GM21360 (cell line): ENCODE results near the gene RCOR1.
A peak's percentile ranks its signal among the peaks of the same experiment; 100 is the strongest.
"Not testable (repeated sequence)": the region's sequence is repeated elsewhere in the genome, so short reads cannot be mapped to it uniquely, and the experiment has no call there.

Experiments
- ATAC-seq: cut with Tn5 transposase; IDR thresholded peaks from one replicate; pipeline ENCODE4 v1.9.1; 2021; ENCODE audit warnings: mild to moderate bottlenecking, moderate library complexity; ENCODE audit not compliant: unreplicated experiment

The RCOR1 gene

DNA sequence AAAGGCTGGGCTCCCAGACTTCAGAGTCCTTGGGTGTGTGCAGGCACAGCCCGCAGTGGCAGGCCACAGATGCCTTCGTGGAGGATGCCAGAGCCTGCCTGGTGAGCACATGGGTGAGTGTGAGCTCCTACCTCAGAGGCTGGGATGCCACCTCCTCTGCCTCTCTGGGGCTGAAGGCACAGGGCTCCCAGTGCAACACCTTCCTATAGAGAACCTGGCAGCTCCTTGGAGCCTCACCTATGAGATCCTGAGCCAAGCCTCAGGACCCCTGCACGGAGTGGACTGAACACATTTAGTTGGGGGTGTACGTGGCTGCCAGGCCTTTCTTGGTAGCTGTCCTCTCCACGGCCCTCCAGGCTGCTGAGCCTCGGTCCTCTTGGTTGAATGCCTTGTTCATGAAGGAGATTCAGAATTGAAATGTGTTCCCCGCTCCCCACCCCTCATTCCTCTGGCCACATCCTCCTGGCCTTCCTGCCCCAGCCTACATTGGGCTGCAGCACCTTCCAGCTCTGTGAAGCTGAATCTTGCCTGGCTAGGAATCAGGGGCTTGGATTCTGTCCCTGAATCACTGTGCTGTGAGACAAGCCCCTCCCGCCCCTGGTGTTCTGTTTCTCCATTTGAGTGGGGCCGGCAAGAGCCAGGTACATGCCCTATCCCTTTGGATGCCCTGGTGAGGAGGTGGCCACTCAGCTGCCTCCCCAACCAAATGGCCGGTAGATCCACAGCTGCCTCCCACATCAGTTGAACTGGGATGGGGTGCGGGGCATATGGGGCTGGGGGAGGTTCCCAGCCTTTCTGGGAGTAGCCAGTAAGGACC lies 146.1 kb downstream of the RCOR1 start:
- no peak for ATAC-seq

DNA sequence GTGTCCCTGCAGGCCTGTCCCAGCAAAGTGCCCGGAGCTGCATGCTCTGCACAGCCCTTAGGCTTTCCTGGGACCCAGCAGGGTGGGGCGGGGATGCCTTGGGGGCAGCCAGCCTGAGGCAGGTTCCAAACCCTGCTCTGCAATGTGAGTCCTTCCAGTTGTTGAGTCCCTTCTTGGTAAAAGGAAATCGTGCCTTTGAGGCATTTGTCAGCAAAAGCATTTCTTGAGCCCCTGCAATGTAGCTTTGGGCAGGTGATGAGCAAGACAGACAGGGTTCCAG lies 146.7 kb downstream of the RCOR1 start:
- no peak for ATAC-seq

DNA sequence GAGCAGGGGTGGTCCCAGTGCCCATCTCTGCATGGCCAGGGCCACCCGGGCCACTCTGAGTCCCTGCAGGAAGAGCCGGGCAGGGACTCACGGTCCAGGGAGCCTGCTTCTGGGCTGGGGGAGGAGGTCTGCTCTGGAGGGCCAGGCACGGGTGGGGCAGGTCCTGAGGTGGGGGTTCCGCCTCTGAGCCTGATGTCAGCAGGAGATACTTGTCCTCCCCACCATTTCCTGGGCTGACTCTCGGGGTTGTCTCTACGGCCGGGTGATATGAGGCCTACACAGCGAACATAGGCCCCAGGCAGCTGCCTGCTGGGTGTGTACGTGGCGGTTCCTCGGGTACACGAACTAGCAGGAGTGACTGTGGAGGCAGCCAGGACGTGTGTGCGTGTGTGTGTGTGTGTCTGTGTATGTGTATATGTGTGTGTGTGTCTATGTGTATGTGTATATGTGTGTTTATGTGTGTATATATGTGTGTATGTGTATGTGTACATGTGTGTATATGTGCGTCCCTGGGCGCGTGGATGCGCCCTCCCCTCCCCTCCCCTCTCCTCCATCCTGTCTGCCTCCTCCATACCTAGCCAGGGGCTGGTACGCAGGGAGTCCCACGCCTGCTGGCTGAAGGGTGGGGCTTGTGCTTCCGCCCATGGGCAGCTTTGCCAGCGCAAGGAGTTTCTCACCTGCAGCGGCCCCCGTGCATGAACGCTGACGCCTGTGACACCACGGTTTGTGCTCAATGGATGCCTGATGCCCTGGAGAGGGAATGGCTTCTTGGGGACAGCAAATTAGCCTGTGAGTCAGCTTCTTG lies 154.4 kb downstream of the RCOR1 start:
- ATAC-seq, result no peak

DNA sequence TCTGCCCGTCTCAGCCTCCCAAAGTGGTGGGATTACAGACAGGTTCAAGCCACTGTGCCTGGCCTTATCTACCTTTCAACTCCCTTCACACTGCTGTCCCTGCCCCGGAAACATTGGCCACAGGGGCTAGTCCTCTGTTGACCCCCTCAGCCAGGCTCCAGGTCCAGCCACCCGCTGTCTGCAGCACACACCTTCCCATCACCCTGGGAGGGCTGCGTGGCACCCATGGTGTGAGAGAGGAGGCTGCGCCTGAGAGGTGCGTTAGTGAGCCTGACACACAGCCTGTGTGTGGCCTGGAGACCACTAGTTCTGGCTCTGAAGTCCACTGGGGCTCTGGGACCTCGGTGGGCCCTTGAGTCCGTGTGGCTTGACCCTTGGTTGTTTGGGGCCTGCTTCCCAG lies 156.4 kb downstream of the RCOR1 start:
- ATAC-seq, result no peak

DNA sequence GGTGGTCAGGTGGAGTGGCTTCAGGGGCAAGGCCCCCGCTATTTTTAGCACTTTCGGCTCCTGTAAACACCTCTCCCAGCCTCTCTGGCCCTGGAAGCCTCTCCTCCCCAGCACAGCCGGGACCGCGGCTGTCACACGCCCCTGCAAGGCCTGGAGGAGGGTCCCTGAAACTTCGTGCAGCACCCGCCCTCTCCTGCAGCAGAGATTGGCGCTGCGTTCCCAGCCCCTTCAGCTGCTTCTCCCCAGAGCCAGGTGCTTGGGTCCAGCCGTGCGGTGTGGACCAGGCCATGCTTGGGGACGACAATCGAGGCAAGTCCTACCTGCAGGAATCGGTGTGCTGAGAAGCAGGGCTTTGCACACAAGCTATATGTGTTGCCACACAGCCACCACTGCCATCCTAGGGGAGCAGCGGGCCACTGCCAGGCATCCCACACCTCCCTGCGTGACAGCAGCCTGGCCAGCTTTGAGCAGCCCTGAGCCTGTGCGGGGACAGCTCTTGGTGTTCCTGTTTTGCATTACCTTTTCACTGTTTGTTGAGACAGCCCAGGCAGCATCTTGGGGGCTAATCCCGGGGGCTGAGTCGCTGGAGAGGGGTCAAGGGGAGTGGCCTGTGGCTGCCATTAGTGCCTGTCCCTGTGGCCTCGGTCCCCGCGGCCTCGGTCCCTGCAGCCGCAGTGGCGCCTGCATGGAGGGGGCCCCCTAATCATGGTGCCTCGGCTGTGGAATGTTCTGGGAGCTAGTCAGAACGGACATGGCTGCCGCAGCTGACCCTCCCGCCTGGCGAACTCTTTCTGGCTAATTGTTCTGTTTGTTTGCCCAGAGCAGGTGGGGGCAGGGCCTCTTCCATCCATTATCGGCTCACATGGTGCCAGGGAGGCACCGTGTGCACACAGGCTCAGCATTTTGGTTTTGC lies 157.2 kb downstream of the RCOR1 start:
- no peak for ATAC-seq

DNA sequence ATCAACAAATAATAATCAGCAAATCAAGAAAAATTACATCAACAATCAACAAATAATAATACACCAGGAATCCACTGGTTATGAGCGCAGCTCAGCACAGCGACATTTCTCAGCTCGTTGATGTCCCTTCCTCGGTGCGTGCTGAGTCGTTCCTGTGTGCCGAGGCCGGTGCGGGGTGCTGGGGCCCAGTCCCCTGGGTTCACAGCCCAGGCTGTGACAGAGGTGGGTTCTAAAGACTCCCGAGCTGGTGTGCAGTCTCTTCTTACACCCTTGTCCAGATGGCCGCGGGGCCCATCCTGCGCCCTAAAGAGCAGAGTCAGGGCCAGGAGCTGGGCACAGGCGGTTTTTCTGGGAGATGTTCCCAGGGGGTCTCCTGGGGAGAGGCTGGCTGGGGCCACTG lies 157.9 kb downstream of the RCOR1 start:
- ATAC-seq, result no peak

DNA sequence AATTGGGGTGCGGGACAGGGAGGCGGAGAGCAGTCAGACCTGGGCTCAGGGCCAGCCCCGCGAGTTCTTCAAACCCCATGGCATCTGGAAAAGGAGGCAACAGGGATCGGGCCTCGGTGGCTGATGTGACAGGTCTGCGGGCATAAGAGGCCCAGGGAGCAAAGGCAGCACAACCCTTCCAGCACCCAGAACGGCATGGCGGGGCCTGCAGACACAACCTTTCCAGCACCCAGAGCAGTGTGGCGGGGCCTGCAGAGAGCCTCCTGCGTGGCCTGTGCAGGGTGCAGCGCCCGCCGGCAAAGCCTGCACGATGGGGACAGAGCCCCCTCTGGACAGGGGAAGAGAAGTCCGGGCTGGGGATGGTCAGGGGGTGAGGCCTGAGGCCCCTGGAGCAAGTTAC lies 158.6 kb downstream of the RCOR1 start:
- no peak for ATAC-seq

DNA sequence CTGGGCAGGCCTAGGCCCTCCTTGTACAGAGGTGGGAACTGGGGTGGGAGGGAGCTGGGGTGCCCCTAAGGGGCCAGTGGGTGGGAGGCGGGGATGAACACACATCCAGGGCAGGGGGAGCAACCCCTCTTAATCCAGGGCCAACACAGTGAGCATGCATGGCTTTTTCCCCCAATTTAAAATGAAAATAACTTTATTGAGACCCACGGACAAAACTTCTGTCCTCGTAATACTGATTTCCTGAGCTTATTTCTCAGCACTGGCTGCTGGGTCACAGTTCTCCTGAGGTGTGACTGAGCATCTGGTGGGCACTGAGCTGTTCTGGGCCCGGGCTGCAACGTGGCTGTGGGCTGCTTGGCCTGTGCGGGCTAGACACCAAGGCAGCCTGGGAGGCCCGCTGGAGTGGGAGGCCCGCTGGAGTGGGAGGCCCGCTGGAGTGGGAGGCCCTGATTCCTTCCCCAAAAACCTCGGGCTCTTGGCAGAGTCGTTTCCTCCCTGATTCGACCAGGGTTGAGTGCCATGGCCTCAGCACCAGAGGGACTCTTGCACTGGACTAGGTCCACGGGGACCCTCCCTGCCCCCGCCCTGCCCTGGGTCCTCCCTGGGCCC lies 159.9 kb downstream of the RCOR1 start:
- ATAC-seq, result no peak

DNA sequence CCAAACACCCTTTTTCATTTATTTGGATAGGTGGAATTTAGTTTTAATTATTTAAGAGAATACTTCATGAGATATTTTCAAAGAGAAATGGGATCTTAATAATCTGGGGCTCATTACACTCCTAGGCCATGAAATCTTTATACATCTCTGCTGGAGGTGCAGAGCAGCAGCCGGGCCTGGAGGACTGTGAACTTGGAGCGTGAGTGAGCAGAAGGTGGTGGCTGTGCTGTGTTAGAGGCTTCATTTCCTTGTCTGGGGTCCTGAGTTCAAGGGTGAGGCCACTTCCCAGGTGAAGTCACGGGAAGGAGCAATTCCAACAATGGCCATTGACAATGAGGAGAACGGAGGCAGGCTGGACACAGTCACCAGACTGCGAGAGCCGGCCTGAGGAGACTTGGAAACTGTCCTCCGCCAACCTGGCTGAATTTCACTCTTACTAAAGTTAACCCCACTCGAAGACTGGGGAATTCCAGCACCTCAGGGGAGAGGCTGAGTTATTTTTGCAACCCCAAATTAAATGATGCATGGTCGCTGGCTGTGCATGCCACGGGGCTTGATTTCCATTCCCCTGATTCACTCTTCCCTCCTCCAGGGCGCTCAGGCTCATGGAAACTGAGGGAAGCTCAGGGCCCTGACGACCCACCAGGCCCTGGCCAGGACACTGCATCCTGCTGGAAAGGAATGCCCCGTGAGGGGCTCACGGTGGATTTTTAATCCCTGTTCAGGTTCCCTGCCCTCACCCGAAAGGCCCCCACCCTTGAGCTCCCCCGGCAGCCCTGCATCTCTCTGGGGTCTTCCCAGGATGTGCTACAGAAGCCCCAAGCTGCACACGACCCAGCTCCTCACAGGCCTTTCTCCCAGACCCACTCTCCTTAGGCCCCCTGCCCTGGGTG lies 162.2 kb downstream of the RCOR1 start:
- ATAC-seq, result no peak

DNA sequence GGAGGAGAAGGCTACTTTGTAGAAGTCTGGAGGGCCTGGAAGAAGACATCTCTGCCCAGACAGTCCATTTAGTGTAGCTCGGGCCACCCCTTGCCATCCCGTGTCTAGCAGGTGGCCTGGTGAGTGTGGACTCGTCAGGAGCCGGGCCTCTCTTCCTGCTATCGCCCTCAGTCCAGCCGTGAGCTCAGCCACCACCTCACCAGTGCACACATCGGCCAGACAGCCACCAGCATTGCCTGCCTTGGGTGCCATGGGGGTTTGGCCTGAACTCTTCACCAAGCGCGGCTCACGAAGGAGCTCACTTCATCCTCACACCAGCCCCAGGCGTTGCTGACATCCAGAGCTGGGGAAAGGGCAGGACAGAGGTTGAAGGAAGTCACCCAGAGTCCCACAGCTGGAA lies 165.2 kb downstream of the RCOR1 start:
- ATAC-seq, result no peak

DNA sequence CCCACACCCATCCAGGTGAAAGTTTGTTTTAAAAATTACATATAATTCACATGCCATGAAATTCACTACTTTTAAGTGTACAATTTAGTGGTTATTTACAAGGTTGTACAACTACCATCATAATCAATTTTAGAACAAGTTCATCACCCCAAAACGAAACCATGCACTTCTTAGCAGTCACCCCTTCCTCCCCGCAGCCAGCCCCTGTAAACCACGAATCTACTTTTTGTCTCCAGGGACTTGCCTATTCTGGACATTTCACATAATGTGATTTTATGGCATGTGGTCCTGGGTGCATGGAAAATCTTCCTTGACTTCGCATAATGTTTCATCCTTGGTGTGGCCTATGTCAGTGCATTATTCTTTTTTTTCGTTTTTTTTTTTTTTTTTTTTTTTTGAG lies 165.6 kb downstream of the RCOR1 start:
- no peak for ATAC-seq

DNA sequence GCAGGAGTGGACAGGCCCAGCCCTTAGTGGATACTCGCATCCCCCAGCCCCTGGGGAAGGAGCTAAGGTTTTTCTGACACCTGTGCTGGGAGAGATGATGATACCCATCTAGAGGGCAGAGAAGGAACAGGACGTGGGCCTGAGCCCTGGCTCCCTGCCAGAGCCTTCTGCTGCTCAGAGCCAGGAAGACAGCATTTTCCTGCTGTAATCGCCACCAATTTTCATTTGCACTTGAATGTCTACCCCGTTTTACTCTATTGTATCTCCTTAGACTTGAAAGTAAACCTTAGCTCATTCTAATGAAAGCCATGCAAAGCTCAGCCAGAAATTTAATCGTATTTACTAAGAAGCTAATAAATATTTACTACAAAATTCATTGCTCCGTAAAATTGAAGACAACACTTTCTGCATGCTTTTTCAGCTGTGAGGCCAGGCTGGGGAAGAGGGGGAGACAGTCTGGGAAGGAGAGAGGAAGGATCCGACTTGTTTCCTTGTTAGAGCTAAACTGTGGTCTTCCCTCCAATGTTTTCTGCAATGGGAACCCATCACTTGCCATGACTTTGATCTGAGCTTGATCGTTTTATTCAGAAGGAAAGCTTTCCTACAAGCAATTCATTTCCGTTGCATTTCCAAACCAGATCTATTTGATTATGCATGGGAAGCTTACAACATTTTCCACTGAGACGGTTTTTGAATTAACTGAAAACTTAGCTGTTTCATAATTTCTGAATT lies 167.2 kb downstream of the RCOR1 start:
- ATAC-seq, result no peak

DNA sequence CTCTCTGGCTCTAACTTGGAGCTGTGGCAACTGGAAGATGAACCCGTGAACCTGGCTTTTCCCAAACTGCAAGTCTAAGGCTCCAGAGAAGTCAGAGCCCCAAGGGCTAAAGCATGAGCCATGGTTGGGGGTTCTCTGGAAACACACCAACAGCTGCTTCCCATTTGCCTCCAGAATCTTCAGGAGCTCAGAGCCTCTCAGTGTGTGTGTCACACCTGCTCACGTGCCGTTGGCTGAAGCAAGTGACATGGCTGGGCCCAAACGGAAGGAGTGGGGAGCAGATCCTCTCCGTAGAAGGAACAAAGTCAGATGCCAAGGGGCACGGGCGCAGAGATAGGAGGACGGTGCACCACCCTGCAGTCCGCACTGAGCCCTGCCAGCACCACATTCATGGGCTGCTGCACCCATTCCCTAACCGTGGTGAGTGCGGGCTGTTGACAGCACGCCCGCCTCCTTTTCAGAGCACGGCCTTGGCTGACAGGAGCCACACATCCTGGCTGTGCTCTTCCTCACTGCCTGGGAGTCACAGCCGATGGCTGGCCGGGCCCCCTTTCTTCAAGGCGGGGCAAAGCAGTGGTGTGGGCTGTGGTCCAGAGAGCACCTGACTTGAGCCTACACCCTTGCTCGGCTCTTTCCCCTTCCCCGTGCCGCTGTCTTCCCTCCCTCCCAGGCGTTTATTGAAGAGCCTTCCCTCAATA lies 168.2 kb downstream of the RCOR1 start:
- no peak for ATAC-seq

DNA sequence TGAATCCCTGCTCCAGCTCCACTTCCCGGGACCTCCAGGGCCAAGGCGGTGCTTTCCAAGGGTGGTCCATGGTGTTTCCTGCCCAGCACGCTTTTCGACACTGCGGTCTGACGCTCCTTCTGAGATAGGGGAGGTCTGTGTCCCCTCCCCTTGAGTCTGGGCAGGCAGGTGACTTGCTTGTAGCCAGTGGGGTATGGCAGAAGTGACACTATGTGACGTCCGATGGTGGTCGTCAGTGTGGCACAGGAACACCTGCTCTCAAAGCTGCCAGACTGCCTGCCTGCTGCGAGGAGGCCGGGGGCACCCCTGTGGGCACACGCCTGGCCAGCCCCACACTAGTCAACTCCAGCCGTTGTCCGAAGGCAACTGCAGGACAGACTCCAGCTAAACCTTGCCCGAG lies 168.8 kb downstream of the RCOR1 start:
- no peak for ATAC-seq

DNA sequence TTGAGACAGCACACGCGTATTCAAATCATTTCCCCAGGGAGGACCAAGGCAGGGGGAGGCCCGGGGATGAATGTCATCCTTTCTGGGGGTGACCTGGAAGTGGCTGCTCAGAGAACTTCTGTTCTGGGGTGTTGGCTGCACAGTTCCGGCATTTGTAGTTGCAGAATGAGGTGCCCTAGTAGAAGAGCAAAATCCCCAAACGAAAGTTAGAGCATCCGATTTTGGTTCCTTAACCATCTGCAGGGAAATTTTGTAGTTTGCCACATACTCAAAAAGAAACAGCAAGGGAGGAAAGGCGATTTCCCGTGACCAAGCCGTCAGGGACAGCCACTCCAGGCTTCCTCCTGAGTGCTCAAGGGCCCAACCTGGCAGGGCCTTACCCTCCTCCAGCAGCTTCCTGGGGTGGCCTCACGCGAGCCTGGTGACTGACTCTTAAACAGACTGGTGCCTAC lies 171.8 kb downstream of the RCOR1 start:
- peak; percentile 63 for ATAC-seq

DNA sequence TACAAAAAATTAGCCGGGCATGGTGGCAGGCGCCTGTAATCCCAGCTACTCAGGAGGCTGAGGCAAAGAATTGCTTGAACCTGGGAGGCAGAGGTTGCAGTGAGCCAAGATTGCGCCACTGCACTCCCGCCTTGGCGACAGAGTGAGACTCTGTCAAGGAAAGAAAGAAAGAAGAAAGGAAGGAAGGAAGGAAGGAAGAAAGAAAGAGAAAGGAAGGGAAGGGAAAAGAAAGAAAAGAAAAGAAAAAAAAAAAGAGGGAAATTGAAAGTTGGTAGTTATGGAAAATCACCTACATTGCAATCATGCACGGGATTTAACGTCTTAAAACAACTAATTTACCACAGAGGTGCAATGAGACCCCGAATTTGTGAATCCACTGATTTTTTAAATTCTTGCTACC lies 173.3 kb downstream of the RCOR1 start:
- not testable (repeated sequence) for ATAC-seq

DNA sequence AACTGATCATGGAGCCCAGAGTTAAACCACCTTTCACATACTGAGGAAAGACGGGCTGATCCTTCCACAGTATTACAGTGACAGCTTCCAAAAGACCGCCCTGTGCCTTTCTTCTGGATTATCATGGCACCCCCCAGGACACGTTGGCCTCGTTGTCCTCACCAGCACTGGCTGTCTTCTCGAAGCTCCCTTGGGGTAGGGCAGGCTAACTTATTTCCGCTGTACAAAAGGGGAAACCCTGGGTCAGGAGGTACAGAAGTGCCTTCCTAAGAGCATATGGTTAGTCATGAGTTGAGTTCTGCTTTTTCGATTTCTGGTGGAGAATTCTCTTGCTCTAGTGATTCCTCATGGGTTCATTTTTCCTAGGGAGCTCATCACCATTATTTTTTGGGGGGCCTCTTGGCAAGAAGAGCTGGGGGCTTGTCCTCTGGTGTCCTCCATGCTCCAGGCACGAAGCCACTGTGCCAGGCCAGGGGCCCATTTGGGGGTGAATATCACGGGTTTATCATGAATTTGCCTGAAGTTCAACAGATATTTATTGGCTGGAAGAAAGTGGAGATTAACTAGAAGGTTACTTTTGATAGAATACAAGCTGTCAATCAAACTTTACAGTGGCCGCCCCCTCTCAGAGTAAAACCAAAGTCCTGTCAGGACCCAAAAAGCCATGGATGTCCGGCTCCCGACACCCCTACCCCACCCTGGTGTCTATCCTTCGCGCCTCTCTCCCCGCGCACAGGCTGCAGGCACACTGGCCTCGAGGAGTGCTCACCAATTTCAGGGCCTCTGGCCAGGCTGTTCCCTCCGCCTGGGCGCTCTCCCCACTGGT lies 176.0 kb downstream of the RCOR1 start:
- ATAC-seq, result peak; percentile 55

DNA sequence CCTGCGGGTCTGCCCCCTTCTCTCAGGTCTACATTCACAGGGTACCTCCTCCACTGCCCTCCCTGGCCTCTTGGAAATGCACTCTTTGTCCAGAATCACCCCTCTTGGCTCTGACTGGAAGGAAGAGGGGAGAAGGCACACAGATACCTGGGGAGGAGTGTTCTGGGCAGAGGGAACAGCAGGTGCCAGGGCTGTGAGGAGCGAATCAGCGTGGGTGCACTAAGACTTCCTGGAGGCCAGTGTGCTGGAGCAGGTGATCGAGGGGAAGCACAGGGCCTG lies 176.5 kb downstream of the RCOR1 start:
- ATAC-seq, result no peak
